Measurements from ENCODE around the gene ZNF740.
"Not testable (repeated sequence)": the region's sequence is repeated elsewhere in the genome, so short reads cannot be mapped to it uniquely, and the experiment has no call there.

ZNF740 gene

GRCh38 chr12:53173085-53173715 is 7.3 kb upstream of the ZNF740 start:
- no peak for FAIRE-seq
- no peak for DNase-seq (ENCODE audit: low spot score)

DNA sequence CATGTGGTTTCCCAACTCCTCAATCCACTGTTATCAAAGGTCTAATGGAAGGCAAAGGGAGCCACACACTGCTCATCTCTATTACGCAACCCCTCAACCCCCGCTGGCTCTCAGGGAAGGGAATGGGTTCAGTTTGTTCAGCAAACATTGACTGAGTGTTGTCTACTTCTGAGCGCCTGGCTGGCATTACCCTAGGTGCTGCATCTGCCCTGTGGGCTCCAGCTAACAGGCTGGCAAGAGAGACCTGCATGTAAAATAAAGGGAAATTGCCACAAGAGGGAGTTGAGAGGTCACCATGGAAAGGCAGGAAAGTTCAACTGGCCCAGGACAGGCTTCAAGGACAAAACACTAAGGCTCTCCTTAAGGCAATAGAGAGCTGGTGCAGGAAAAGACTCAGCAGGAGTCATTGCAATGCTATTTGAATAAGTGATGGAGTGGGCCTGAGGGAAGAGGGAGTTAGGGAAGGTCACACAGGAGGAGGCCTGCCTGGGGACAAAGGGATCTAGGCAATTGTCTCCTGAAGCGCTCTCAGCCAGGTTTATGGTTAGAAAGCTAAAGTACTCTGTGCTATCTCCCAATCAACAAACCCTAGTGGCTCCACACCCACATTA is 5.5 kb upstream of the ZNF740 start:
- DNase-seq (ENCODE audit: low spot score) (no peak), FAIRE-seq (no peak)

GRCh38 chr12:53176750-53177149 is 3.8 kb upstream of the ZNF740 start:
- DNase-seq (ENCODE audit: low spot score) (no peak), FAIRE-seq (no peak)

DNA sequence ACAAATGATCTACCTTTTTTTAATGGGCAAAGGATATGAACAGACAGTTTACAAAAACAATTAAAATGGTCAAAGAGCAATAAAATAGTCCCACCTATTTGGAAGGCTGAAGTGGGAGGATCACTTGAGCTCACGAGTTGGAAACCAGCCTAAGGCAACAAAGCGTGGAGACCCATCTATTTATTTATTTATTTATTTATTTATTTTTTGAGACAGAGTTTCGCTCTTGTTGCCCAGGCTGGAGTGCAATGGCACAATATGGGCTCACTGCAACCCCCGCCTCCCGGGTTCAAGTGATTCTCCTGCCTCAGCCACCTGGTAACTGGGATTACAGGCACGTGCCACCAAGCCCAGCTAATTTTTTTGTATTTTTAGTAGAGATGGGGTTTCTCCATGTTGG is 3.1 kb upstream of the ZNF740 start:
- DNase-seq (ENCODE audit: low spot score); FAIRE-seq: not testable (repeated sequence)

DNA sequence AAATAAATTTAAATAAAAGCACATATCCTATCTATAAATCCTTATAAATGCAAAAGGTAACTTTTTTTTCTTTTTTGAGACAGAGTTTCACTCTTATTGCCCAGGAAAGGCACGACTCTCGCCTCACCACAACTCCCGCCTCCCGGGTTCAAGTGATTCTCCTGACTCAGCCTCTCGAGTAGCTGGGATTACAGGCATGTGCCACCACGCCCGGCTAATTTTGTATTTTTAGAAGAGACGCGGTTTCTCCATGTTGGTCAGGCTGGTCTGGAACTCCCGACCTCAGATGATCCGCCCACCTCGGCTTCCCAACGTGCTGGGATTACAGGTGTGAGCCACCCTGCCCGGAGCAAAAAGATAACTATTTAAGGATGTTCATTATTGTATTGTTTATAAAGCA is 1.7 kb upstream of the ZNF740 start:
- not testable (repeated sequence) for FAIRE-seq

GRCh38 chr12:53179687-53180219 is 769 bp upstream of the ZNF740 start:
- FAIRE-seq: no peak

More for the DNA sequence above, 1.7 kb upstream of the ZNF740 start:
- not testable (repeated sequence) for DNase-seq (ENCODE audit: low spot score)

DNA sequence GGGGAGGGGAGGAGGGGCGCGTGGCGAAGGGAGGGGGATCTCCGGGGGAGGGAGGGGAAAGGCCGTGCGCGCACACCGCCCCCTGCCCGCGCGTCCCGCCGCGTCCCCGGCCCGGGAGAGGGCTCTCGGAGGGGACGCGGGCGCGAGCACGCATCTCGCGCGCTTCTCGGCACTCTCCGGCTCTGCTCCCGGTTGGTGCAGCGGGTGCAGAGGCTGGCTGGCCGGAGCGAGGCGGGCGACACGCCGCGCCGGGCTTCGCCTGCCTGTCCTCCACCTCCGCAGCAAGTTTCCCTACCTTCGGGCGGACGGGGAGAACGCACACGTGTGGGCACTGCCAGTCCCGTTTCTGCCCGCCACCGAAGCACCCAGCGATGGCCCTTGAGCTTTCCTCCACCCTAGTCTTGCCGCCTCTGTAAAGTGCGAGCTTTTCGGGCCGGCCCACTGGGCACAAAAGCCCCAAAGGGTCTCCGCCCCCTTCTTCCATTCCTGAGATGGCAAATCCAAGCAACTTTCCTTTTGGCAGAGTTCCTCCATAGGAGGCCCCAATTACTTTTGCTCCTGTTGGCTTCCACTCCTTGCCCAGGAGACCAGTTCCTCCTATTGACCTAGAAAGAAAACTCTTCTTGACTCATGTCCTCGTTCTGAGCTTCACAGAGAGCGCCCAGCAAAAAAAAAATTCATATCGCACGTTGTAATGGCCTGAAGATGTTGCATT is 566 bp downstream of the ZNF740 start:
- DNase-seq (ENCODE audit: low spot score): peak; percentile 94
- FAIRE-seq: peak; percentile 82

More at GRCh38 chr12:53179687-53180219, 769 bp upstream of the ZNF740 start:
- DNase-seq (ENCODE audit: low spot score): peak; percentile 47

DNA sequence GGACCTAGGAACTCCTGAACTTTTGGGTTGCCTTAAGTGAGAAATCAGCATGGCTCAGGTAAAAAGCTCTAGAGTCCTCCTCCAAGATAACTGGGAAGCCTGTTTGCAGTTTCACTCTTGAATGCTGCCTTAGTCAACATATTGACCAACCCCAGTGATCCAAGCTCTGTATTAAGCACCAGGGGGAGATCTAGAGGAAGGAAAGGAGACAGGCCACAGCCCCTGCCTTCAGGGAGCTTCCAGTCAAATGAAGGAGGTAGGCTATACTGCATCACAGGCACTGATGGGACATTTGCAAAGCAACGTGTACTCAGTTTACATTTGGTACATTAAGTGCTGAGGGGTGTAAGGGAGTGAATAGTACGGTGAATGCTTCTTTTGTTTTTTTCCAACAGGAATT is 1.4 kb downstream of the ZNF740 start:
- no peak for FAIRE-seq
- no peak for DNase-seq (ENCODE audit: low spot score)

- DNase-seq (ENCODE audit: low spot score) (no peak), FAIRE-seq (no peak)
Observed at GRCh38 chr12:53182903-53183302, 2.4 kb downstream of the ZNF740 start.

- FAIRE-seq (no peak), DNase-seq (ENCODE audit: low spot score) (no peak)
Observed at GRCh38 chr12:53184828-53185227, 4.3 kb downstream of the ZNF740 start.

- FAIRE-seq (no peak), DNase-seq (ENCODE audit: low spot score) (no peak)
Observed at GRCh38 chr12:53185582-53186153, 5.1 kb downstream of the ZNF740 start.

DNA sequence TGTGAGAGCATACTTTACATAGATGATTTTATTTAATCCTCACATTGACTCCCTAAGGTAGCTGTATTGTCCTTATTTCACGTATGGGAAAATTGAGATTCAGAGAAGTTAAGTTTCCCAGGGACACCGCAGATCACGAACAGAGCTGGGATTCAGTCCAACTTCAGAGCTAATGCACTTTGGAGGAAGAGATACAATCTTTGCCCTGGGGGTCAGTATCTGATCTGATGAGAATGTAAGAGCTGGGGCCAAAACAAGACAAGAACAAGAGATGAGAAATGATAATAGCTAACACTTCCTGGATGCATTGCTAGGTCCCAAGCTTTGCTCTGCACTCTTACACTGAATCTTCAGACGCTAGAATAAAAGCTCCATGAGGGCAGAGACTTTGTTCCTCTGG is 6.2 kb downstream of the ZNF740 start:
- FAIRE-seq (no peak), DNase-seq (ENCODE audit: low spot score) (no peak)

DNA sequence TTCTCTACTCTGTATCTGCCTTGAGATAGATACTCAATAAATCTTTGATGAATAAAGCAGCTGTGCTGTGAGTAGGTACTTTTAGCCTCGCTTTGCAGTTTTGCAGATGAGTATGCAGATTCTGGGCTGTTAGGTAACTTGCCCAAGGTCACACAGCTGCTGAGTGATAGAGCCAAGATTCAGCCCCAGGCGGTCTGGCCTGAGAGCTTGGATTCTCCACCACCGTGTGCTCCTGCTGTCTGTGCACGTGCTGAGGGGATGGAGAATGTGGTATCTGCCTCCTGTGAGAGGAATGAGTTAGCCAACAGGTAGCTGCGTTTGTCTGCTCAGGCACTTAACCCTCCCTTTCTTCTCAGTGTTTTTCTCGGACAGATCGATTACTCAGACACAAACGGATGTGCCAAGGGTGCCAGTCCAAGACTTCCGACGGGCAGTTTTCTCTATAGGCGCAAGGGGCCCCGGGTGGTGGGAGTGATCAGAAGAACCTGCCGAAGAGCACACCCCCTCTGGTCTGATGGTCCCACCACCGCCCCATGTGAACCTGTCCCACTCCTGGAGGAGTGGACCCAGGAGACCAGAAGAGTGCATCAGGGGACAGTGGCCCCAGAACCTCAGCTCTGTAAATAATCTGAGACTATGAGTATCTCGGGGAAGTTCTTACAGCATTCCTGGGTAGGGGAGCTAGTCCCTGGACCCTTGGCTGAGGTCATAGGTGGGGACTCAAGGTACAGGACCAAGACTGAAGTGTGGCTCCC is 6.8 kb downstream of the ZNF740 start:
- FAIRE-seq: no peak

GRCh38 chr12:53190108-53190729 is 9.7 kb downstream of the ZNF740 start:
- FAIRE-seq (no peak), DNase-seq (ENCODE audit: low spot score) (peak; percentile 60)

More for the DNA sequence above, 6.8 kb downstream of the ZNF740 start:
- DNase-seq (ENCODE audit: low spot score): no peak

DNA sequence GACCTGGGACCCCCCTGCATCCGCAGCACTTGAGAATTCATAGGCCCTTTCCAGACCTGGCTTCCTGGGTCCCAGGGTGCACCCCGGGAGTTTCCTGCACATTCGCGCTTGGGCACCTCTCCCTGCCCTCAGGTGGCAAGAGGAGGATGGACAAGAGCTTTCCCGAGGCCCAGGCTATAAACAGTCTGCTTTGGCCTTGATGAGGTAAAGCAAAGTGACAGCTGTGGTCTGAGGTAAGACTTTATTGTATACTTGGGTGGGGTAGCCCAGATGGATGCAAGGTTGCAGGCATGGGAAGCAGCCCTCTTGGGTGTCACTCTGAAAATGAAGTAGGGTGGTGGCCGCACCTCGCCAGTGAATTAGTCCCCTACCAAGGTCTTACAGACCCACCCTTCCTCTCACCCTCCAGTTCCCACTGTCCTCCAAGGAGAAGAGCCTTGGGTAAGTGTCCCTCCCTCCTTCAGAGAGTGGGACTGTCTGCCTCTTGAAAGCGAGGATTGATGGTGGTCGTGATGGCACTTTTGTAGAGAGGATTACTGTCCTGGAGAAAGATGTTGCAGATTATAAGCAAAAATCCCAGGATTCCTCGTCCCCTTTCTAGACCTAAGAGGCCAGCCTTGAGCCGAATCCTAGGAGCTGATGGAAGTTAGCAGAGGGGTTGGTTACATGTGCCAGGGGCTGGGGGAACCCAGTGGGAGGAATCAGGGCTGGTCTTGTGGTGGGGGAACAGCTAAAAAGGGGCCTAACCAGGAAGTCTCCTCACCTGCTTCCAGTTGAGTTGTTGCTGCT is 10.8 kb downstream of the ZNF740 start:
- FAIRE-seq: no peak

DNA sequence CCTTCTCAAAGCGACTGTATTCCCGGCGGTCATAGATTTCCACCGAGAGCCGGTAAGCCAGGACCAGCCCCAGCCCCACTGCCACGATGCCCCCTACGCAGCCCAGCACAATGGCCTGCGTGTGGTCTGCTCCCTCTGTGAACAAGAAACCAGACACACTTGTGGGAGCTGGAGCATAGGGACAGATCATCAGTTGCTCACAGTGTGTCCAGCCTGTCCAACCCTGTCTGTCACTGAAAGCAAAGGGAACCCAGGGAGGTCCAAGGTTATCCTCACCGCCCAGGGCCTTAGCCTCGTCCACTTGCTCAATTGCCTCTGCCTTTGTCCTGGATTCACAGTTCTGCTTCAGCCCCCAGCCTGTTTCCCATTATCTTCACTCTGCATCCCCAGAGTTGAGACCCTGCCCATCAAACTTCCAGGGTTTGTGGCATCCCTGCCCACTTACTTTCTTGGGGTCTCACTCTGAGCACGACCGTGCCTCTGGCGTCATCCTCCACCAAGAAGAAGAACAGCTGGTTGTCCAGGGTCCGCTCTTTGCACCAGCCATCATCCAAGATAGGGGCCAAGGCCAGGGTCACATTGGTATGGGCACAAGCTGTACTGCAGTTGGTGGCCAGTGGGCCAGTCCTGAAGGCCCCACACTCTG is 11.5 kb downstream of the ZNF740 start:
- DNase-seq (ENCODE audit: low spot score) (no peak), FAIRE-seq (no peak)

More for the DNA sequence above, 10.8 kb downstream of the ZNF740 start:
- DNase-seq (ENCODE audit: low spot score): no peak

DNA sequence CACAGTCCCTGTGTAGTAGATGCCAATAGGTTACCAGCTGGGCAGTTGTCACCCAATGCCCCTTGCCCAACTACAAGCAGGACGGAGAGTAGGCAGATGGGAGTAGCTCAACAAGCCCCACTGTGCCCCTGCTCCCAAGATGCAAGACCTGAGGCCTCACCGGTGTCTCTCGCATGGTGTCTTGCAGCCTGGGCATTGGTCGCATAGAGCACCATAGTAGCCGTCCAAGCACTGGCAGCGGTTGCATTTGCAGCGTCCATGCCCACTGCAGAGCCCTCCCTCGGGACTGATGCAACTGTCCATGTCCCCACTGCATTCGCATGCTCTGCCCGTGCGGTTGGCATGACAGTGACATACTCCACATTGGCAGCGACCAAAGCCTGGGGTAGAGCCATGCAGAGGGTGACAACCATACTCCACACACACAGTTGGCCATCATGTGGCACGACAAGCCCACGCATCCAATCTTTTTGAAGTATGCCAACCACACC is 12.1 kb downstream of the ZNF740 start:
- FAIRE-seq: no peak
- no peak for DNase-seq (ENCODE audit: low spot score)

DNA sequence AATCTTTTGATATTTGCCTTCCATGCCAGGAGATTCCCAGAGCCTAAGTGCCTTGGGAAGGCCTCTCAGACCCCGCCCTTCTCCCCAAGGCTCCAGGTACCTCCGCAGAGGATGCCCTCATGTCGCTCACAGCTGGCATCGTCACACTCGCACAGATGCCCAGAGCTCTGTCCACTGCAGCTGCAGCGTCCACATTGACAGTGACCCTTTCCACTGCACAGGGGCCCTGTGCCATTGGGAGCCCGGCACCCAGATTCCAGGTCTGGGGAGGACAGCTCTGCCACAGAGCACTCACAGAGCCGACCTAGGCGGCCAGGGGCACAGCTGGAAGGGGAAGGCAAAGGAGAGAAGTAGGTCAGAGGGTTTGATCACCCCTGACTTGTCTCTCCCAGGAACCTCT is 12.5 kb downstream of the ZNF740 start:
- DNase-seq (ENCODE audit: low spot score) (no peak), FAIRE-seq (no peak)

All from urothelium cell line (cell line).